NOMO-1 treated with DMSO at 0.1 percent for 48 hours (cell line): Measurements from ENCODE around the gene TRAPPC2L.
"Not testable (repeated sequence)": the region's sequence is repeated elsewhere in the genome, so short reads cannot be mapped to it uniquely, and the experiment has no call there.

ENCODE experiments used
- DNase-seq: peaks from one replicate; lab custom pipeline; 2025; ENCODE audit not compliant: unreplicated experiment; lab: John Stamatoyannopoulos, UW

Gene TRAPPC2L

GRCh38 chr16:88888057-88888456, 31.1 kb downstream of the TRAPPC2L start:
- no peak for DNase-seq

DNA sequence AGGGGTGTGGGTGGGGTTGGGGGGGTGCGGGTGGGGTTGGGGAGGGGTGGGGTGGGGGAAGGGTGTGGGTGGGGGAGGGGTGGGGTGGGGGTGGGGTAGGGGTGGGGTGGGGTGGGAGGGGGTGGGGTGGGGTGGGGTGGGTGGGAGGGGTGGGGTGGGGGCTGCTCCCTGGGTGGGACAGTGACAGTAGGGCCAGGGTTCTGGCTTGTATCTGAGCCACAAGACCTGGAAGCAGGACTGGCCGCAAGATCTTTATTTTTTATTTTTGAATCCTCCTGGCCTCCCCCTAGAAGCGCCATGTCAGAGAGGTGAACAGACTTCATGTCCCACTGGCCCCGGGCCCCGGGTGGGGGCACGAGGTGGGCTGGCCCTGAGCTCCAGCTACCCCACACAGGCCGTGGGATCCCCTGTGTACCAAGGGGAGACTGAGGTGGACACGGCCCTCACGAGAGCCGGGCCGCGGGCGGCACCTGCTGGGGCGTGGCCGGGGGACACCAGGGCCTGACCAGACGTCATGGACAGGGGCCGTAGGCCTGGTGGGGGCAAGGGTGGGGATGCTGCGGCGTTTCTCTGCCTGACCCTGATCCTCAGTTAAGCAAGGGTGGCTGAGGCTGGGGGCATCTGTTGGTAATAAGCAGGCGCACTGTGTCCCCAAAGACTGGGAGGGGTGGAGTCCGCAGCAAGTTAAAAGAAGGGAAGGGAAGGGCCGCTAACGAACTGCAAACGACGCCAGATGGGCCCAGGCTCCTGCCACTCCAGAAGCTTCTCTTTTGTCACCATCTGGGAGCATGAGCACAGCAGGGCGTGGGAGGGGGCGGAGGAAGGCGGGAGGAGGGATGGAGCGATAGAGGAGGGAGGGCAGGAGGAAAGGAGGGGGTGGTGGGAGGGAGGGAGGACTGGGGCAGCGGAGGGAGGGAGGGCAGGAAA, 31.8 kb downstream of the TRAPPC2L start:
- no peak for DNase-seq

- DNase-seq: not testable (repeated sequence)
These were observed 32.9 kb downstream of the TRAPPC2L start for GRCh38 chr16:88889702-88890352.

GRCh38 chr16:88891083-88891482, 34.2 kb downstream of the TRAPPC2L start:
- DNase-seq: no peak

DNA sequence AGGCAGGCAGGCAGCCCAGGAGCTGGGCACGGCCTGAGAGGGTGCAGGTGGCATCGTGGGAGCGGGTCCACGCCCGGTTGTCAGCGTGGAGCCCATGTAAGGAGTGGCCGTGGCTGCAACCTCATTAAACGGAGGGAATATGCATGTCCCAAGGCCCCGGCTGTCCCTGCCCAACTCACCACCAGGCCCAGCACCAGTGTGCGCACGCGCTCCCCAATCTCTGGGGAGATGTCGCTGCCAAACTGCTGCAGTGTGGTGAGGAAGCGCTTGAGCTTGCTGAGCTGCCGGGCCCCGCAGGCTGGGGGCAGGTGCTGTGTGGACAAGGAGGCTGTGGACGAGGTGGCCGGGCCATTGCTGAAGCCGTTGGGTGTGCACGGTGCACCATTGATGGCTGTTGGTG, 35.1 kb downstream of the TRAPPC2L start:
- no peak for DNase-seq

DNA sequence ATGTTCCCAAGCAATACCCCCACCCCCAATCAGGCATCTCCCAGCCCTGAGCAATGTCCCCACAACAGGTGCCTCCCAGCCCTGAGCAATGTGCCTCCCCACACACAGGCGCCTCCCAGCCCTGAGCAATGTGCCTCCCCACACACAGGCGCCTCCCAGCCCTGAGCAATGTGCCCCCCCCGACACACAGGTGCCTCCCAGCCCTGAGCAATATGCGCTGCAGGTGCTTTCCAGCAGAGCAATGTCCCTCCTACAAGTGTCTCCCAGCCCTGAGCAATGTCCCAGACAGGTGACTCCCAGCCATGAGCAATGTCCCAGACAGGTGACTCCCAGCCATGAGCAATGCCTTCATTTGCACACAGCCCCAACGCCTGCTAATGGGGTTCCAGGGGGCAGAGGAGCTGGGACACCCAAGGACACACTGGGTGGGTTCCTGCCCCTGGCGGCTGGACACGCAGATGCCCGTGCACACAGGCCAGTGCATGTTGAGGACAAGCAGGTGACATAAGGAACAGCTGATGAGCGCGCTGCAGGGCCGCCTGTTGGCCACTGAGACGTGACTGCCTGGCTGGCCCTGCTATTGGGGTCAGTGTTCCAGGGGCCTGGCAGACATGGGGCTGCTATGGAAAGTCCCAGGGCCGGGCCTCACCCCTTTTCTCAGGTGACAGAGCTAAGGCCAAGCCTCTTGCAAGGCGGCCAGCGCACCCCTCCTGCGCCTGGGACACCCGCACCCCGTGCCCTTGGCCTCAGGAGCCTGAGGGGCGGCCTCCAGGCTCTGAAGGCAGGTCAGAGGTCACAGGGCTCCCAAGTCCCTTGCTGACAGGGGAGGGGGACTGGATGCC, 36.4 kb downstream of the TRAPPC2L start:
- no peak for DNase-seq

GRCh38 chr16:88894266-88894665, 37.3 kb downstream of the TRAPPC2L start:
- DNase-seq: not testable (repeated sequence)

GRCh38 chr16:88894681-88895300, 37.9 kb downstream of the TRAPPC2L start:
- DNase-seq: no peak

DNA sequence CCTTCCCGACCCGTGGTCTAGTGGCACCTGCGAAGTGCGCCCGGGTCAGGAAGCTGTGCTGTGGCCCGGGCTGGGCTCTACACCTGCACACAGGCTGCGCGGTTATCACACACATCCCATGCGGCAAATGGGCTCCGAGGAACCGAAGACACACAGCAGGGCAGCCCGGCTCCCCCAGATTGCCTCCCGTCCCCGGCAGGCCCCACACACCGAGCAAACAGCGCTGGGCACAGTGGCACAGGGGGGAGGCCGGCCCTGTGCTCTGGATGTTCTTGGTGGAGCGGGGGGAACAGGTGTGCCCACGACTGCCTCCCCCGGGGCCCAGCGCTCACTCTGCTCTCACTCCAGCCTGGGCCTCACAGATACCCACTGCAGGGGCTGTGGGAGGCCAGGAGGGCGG, 38.4 kb downstream of the TRAPPC2L start:
- DNase-seq: no peak

- DNase-seq: no peak
These were observed 39.5 kb downstream of the TRAPPC2L start for GRCh38 chr16:88896238-88897070.

DNA sequence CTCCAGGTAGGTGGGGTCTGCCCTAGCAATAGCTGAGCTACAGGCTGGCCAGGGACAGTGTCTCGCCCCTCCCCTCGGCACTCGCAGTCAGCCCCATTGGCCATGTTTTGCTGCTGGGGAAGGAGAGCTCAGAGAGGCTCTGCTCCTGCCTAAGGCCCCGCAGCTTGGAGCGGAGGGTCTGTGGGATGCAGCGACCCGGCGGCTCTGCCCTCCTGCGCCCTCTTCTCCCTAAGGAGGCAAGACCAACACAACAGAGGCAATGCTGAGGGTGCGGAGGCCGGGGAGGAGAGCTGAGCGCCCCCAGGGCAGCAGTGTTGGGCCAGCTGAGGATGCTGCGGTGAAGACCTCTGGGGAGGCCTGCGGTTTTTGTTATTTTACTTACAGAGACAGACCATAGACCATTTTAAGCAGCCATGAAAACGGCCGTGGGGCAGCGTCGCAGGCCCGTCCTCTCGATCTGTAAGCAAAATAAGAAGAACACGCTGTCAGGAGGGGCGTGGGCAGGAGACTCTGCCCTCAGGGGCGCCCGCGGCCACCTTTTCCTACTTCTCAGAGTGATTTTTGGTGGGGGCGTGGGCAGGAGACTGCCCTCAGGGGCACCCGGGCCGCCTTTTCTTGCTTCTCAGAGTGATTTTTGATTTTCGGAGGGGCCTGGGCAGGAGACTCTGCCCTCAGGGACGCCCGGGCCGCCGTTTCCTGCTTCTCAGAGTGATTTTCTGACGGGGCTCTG, 40.9 kb downstream of the TRAPPC2L start:
- no peak for DNase-seq

- no peak for DNase-seq
These were observed 43.2 kb downstream of the TRAPPC2L start for GRCh38 chr16:88899901-88900661.

- DNase-seq: no peak
These were observed 43.7 kb downstream of the TRAPPC2L start for GRCh38 chr16:88900662-88901052.

GRCh38 chr16:88901718-88902337, 44.9 kb downstream of the TRAPPC2L start:
- DNase-seq: no peak

- DNase-seq: no peak
These were observed 45.8 kb downstream of the TRAPPC2L start for GRCh38 chr16:88902744-88903143.

- DNase-seq: no peak
These were observed 46.3 kb downstream of the TRAPPC2L start for GRCh38 chr16:88903267-88903666.

GRCh38 chr16:88904676-88905365, 47.9 kb downstream of the TRAPPC2L start:
- no peak for DNase-seq

DNA sequence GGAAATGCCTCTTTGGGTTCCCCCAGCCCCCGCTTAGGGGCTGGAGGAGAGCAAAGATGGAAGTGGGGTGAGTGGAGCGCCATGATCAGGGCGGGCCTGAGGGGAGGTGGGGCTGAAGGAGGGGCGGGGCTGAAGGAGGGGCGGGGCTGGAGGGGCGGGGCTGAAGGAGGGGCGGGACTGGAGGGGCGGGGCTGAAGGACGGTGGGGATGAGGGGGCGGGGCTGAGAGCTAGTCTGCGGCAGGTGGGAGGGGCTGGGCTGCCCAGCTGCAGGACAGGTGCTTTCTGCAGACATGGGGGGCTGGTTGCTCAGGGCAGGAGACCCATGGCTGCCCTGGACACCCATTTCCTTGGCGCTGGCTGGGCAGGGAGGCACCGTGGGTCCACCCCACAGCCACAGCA, 48.6 kb downstream of the TRAPPC2L start:
- no peak for DNase-seq
